ENCODE data around the gene NBPF10.
"Not testable (repeated sequence)": the region's sequence is repeated elsewhere in the genome, so short reads cannot be mapped to it uniquely, and the experiment has no call there.

NBPF10 gene

GRCh38 chr1:146144465-146144864 is at the start of gene NBPF10:
Gene NBPF10, minus strand, starts transcription at chr1:146144804. Its CDS starts 35 bp downstream, at chr1:146144769.
- not testable (repeated sequence) for DNase-seq (ENCODE audit: low read depth)

GRCh38 chr1:146174531-146174930 is 29.9 kb upstream of the NBPF10 start:
- DNase-seq (ENCODE audit: low read depth): not testable (repeated sequence)

- not testable (repeated sequence) for DNase-seq (ENCODE audit: low read depth)
Measured at GRCh38 chr1:146167740-146168139, 23.1 kb upstream of the NBPF10 start.

- not testable (repeated sequence) for DNase-seq (ENCODE audit: low read depth)
Measured at GRCh38 chr1:146167273-146167672, 22.7 kb upstream of the NBPF10 start.
